ENCODE data around the gene RCAN1.

- TF ChIP-seq CTCF (optimal IDR thresholded peaks at IDR 0.05 in 1 of 3, IDR thresholded peaks at IDR 0.05 in 1 of 3, conservative IDR thresholded peaks at IDR 0.05 in 1 of 3; ENCODE audit: extremely low read depth in 1 of 3, insufficient read depth in 2 of 3, low read length in 3 of 3): no peak
- no peak for TF ChIP-seq EZH2 (IDR thresholded peaks at IDR 0.05; ENCODE audit: low read length)
Observed at GRCh38 chr21:34499116-34499515, 115.8 kb downstream of the RCAN1 start.
